ENCODE measurements around the gene OR6C4.
"Not testable (repeated sequence)": the region's sequence is repeated elsewhere in the genome, so short reads cannot be mapped to it uniquely, and the experiment has no call there.

The OR6C4 gene

GRCh38 chr12:55549302-55549701 lies at the start of gene OR6C4:
TSS of gene OR6C4 (plus strand) at chr12:55549602. CDS start at chr12:55551227, 1,625 bp downstream.
- DNase-seq = no peak

DNA sequence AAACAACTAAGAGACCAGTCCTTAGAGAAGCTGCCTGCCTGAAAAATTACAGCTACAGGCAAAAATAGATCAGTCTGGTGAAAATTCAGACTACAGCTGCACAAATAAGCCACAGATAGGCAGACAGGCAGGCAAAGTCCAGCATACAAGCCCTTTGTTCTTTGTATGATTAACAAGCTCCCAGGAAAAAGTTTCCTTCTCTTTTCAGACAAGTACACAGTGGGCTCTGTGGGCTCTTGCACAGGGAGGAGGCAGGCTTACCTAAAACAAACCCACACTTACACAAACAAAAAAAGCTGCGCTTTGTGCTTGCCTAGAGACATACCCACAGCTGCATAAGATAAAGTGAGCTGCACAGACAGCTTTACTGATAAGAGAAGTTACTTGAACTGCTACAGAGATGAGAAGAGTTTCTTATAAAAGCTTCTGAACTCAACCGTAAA lies 49.6 kb upstream of the OR6C4 start:
- peak in 1 of 58 donors; percentile 0 for DNase-seq

DNA sequence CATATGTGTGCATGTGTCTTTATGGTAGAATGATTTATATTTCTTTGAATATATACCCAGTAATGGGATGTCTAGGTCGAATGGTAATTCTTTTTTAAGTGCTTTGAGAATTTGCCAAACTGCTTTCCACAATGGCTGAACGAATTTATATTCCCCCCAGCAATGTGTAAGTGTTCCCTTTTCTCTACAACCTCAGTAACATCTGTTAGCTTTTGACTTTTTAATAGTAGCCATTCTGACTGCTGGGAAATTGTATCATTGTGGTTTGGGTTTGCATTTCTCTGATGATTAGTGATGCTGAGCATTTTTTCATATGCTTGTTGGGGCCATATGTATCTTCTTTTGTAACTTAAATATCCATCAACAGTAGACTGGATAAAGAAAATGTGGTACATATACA lies 47.8 kb upstream of the OR6C4 start:
- DNase-seq = no peak

GRCh38 chr12:55515696-55516095 lies 33.7 kb upstream of the OR6C4 start:
- DNase-seq = no peak

DNA sequence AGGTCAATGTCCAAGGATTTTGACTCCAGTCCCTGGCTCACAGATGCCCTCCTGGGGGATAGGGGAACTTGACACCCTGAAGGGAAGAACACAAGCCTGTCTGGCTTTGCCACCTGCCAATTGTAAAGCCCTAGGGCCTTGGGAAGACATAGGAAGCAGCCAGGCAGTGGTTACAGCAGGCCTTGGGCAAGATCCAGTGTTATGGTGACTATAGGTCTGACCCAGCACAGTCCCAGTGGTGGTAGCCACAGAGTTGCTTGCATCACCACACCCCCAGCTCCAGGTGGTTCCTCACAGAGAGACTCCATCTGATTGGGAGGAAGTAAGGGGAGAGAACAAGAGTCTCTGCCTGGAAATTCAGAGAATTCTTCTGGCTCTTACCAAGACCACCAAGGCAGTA lies 33.0 kb upstream of the OR6C4 start:
- DNase-seq = no peak

DNA sequence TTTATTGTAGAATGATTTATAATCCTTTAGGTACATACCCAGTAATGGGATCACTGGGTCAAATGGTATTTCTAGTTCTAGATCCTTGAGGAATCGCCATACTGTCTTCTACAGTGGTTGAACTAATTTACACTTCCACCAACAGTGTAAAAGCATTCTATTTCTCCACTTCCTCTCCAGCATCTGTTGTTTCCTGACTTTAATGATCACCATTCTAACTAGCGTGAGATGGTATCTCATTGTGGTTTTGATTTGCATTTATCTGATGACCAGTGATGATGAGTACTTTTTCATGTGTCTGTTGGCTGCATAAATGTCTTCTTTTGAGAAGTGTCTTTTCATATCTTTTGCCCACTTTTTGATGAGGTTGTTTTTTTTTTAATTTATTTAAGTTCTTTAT lies 1.2 kb upstream of the OR6C4 start:
- DNase-seq = not testable (repeated sequence)

DNA sequence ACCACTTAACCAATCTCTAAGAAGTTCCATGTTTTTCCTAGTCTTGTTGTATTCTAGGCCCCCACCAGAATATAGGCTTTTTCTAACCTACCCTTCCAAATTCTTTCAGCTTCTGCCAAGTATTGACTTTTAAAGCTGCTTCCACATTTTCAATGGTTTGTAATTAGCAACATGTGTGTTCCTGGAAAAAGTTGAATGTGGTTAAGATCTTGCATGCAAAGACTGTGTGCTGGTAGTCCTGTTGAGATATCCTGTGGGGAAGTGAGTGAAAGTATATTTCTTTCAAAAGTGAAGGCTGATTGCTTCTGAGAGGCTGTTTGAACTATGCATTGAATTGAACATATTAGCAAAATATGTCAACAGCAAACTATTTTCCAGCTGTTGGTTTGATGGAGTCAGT lies 646 bp upstream of the OR6C4 start:
- DNase-seq = no peak

- no peak for DNase-seq
Observed at GRCh38 chr12:55554296-55554695, 4.9 kb downstream of the OR6C4 start.

DNA sequence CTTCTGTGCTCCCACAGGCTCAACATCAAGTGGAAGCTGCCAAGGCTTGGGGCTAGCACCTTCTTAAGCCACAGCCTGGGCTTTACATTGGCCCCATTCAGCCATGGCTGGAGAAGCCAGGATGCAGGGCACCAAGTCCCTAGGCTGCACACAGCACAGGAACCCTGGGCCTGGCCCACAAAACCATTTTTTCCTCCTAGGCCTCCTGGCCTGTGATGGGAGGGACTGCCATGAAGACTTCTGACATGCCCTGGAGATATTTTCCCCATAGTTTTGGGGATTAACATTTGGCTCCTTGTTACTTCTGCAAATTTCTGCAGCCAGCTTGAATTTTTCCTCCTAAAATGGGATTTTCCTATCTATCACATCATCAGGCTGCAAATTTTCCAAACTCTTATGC lies 20.7 kb downstream of the OR6C4 start:
- not testable (repeated sequence) for DNase-seq

DNA sequence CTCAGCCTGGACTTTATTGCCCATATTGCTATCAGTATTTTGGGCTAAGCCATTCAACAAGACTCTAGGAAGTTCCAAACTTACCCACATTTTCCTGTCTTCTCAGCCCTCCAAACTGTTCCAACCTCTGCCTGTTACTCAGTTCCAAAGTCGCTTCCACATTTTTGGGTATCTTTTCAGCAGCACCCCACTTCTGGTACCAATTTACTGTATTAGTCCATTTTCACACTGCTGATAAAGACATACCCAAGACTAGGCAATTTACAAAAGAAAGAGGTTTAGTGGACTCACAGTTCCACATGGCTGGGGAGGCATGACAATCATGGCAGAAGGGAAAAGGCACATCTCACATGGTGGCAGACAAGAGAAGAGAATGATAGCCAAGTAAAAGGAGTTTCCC lies 21.3 kb downstream of the OR6C4 start:
- not testable (repeated sequence) for DNase-seq

DNA sequence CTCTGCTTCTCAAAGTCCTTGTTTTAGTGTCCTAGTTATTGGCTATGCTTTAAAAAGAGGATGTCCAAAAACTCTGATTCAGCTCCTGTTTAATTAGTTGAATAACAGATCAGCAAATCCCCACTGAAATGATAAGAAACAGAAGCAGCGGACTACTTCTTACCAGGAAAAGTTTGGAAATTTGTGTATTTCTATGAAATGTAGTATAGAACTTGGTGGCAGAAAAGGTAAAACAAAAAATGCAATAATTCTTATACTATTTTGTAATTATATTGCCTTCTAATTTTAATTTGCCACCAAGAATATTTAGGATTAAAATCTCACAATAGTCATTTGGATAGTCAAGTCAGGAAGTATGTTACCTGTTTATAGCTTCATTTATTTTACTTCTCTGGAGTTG lies 22.8 kb downstream of the OR6C4 start, which contains the start of gene OR2AP1:
OR2AP1 (plus strand) TSS at position 301 of the 400 bp plus-strand sequence. CDS start 1,947 bp downstream, outside the sequence.
- DNase-seq = no peak

GRCh38 chr12:55582066-55582465 lies 32.7 kb downstream of the OR6C4 start:
- no peak for DNase-seq

DNA sequence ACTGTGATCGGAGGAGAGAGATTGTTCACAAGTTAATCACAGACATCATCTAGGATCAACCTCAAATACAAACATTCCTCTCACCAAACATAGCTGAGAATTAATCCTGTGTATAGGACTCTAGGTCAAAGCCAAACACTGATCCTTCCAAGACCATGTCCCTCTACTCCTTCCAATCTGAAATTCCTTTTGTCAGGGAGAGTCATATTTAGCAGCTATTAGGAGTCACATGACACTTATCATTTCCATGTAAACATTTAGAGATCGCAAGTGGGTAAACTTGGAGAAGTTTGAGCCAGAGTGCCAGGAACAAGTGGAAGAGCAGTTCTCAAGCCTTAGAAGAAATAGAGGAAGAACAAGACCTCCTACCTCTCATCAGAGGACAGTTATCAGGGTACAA lies 36.4 kb downstream of the OR6C4 start:
- DNase-seq = no peak

- DNase-seq = not testable (repeated sequence)
Observed at GRCh38 chr12:55590152-55590551, 40.8 kb downstream of the OR6C4 start.

Measured in anterior cingulate cortex (tissue), 58 donors.